Measurements from ENCODE around the gene WWC1.

WWC1 gene

GRCh38 chr5:168409591-168410458, 118.4 kb downstream of the WWC1 start:
- H3K27ac ChIP-seq = peak overlapping the region; percentile 57
- TF ChIP-seq CTCF (conservative IDR thresholded peaks at IDR 0.05; ENCODE audit: low read depth) = no peak
- ChIA-PET CTCF (no interaction called here), POLR2A (ENCODE audit: low non-redundant PET) (no interaction called here)
- DNase-seq (ENCODE audit: low spot score) = peak; percentile 59

GRCh38 chr5:168411871-168412270, 120.4 kb downstream of the WWC1 start:
- no peak for TF ChIP-seq CTCF (conservative IDR thresholded peaks at IDR 0.05; ENCODE audit: low read depth)
- CTCF ChIA-PET = interaction anchor here (0.7 to 1.6 kb wide), 4 partner anchors 19 to 120 kb away, joined by 3 to 6 read pairs (median 4); partner anchors contain the start of gene WWC1
- POLR2A ChIA-PET (ENCODE audit: low non-redundant PET) = no interaction called here
- no peak for DNase-seq (ENCODE audit: low spot score)
- no peak overlapping the region for H3K27ac ChIP-seq

GRCh38 chr5:168413062-168413461, 121.6 kb downstream of the WWC1 start:
- ChIA-PET CTCF (interaction anchor here (0.6 to 1.6 kb wide), 4 partner anchors 48 to 146 kb away, joined by 3 to 5 read pairs (median 3); partner anchors contain the start of gene WWC1), POLR2A (ENCODE audit: low non-redundant PET) (no interaction called here)
- no peak overlapping the region for H3K27ac ChIP-seq
- peak; percentile 95 for DNase-seq (ENCODE audit: low spot score)
- no peak for TF ChIP-seq CTCF (conservative IDR thresholded peaks at IDR 0.05; ENCODE audit: low read depth)

GRCh38 chr5:168413596-168413995, 122.2 kb downstream of the WWC1 start:
- DNase-seq (ENCODE audit: low spot score) = no peak
- H3K27ac ChIP-seq = no peak overlapping the region
- ChIA-PET POLR2A (ENCODE audit: low non-redundant PET) (no interaction called here), CTCF (interaction anchor here (0.9 to 1.2 kb wide), 2 partner anchors 49 to 123 kb away, joined by 3 to 5 read pairs; no protein-coding TSS in a partner anchor)
- no peak for TF ChIP-seq CTCF (conservative IDR thresholded peaks at IDR 0.05; ENCODE audit: low read depth)

GRCh38 chr5:168415401-168415800, 124.0 kb downstream of the WWC1 start:
- POLR2A ChIA-PET (ENCODE audit: low non-redundant PET) = no interaction called here
- DNase-seq (ENCODE audit: low spot score) = no peak
- H3K27ac ChIP-seq = no peak overlapping the region
- TF ChIP-seq CTCF (conservative IDR thresholded peaks at IDR 0.05; ENCODE audit: low read depth) = no peak
- CTCF ChIA-PET = interaction anchor here (0.9 kb wide), 1 partner anchor 136 kb away, joined by 4 read pairs; no protein-coding TSS in a partner anchor

GRCh38 chr5:168415971-168416370, 124.5 kb downstream of the WWC1 start:
- H3K27ac ChIP-seq = no peak overlapping the region
- ChIA-PET POLR2A (ENCODE audit: low non-redundant PET) (no interaction called here), CTCF (interaction anchor here (0.5 to 1.5 kb wide), 2 partner anchors 37 to 146 kb away, joined by 4 to 8 read pairs; no protein-coding TSS in a partner anchor)
- no peak for TF ChIP-seq CTCF (conservative IDR thresholded peaks at IDR 0.05; ENCODE audit: low read depth)
- DNase-seq (ENCODE audit: low spot score) = no peak
